Glutamatergic neuron (in vitro differentiated cells): Measurements from ENCODE around the gene ALAS2. TPM values are rescaled to one million over a fixed set of nuclear protein-coding genes. Genes with fewer than 3 reads are reported as not detected.

ENCODE experiments used
- DNase-seq: peaks from one replicate; pipeline ENCODE4 v3.0.0; 2022
- H3K27ac Mint-ChIP-seq: one replicate; pipeline ENCODE4 v1.8.0; 2020; ENCODE audit warnings: mild to moderate bottlenecking, mixed read lengths, inconsistent platforms; ENCODE audit not compliant: unreplicated experiment
- H3K27me3 Mint-ChIP-seq: one replicate; pipeline ENCODE4 v1.8.0; 2020; ENCODE audit warnings: mild to moderate bottlenecking, moderate library complexity, mixed read lengths, inconsistent platforms; ENCODE audit not compliant: unreplicated experiment
- H3K36me3 Mint-ChIP-seq: one replicate; pipeline ENCODE4 v1.8.0; 2020; ENCODE audit warnings: mild to moderate bottlenecking, mixed read lengths, inconsistent platforms; ENCODE audit not compliant: unreplicated experiment
- H3K4me1 Mint-ChIP-seq: one replicate; pipeline ENCODE4 v1.8.0; 2020; ENCODE audit warnings: mild to moderate bottlenecking, low read depth, mixed read lengths, inconsistent platforms; ENCODE audit not compliant: unreplicated experiment
- H3K4me3 Mint-ChIP-seq: one replicate; pipeline ENCODE4 v1.8.0; 2020; ENCODE audit warnings: mild to moderate bottlenecking, mixed read lengths, inconsistent platforms; ENCODE audit not compliant: unreplicated experiment
- H3K9me3 Mint-ChIP-seq: one replicate; pipeline ENCODE4 v1.8.0; 2020; ENCODE audit warnings: mild to moderate bottlenecking, moderate library complexity, mixed read lengths, inconsistent platforms; ENCODE audit not compliant: unreplicated experiment
- CTCF ChIP-seq: fragments of 200-600 bp; sonication (generic); IDR thresholded peaks from one replicate; pipeline ENCODE4 v1.5.0; 2021; ENCODE audit not compliant: partially characterized antibody, unreplicated experiment
- total RNA-seq: library from RNA; stranded (reverse); fragmentation: NEBNext Ultra II Directional; extraction: Animal tissue kit (Norgen Biotek cat#: 25700); gene quantifications from one replicate; pipeline ENCODE4 v1.2.1, GENCODE V29; 2021; ENCODE audit not compliant: unreplicated experiment

The ALAS2 gene
- total RNA-seq, 1 donor from 2014 or later = not detected

GRCh38 chrX:55029291-55029690, 1.5 kb downstream of the ALAS2 start:
- no peak for TF ChIP-seq CTCF
- H3K27ac Mint-ChIP-seq = no peak overlapping the region
- no peaks in the 10 kb centered on the region for H3K27me3 Mint-ChIP-seq
- no peak for DNase-seq
- H3K36me3 Mint-ChIP-seq = no peaks in the 10 kb centered on the region
- H3K4me3 Mint-ChIP-seq = no peak overlapping the region
- no peaks in the 10 kb centered on the region for H3K9me3 Mint-ChIP-seq
- H3K4me1 Mint-ChIP-seq = no peaks in the 10 kb centered on the region

- H3K9me3 Mint-ChIP-seq = no peaks in the 10 kb centered on the region
- H3K27me3 Mint-ChIP-seq = no peaks in the 10 kb centered on the region
- no peak overlapping the region for H3K27ac Mint-ChIP-seq
- H3K4me3 Mint-ChIP-seq = no peak overlapping the region
- H3K4me1 Mint-ChIP-seq = no peaks in the 10 kb centered on the region
- no peak for TF ChIP-seq CTCF
- no peaks in the 10 kb centered on the region for H3K36me3 Mint-ChIP-seq
- no peak for DNase-seq
Observed at GRCh38 chrX:55028611-55029010, 2.2 kb downstream of the ALAS2 start.

DNA sequence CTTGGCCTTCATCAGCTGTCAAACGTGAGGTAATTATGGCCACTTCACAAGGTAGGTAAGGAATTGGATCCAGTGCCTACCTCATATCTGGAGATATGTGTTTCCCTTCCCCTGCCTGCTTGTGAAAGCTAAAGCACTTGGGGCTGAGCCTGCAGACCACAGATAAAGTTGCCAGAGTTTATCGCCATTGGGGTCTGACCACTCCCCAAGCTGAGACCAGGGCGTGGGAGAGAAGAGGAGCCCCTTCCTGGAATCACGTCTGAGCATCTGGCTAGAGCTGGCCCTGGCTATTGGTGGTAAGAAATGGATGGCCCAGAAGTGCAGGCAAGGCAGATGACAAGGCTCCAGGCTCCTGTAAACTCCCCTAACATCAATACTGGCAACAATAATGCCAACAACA, 2.7 kb downstream of the ALAS2 start:
- H3K9me3 Mint-ChIP-seq = no peaks in the 10 kb centered on the region
- H3K4me1 Mint-ChIP-seq = no peaks in the 10 kb centered on the region
- no peak overlapping the region for H3K27ac Mint-ChIP-seq
- no peak for TF ChIP-seq CTCF
- H3K27me3 Mint-ChIP-seq = no peaks in the 10 kb centered on the region
- H3K36me3 Mint-ChIP-seq = no peaks in the 10 kb centered on the region
- DNase-seq = no peak
- H3K4me3 Mint-ChIP-seq = no peak overlapping the region

GRCh38 chrX:55026840-55027239, 3.9 kb downstream of the ALAS2 start:
- no peaks in the 10 kb centered on the region for H3K27me3 Mint-ChIP-seq
- H3K4me3 Mint-ChIP-seq = no peak overlapping the region
- H3K4me1 Mint-ChIP-seq = no peaks in the 10 kb centered on the region
- no peak for TF ChIP-seq CTCF
- DNase-seq = no peak
- no peaks in the 10 kb centered on the region for H3K36me3 Mint-ChIP-seq
- no peaks in the 10 kb centered on the region for H3K9me3 Mint-ChIP-seq
- H3K27ac Mint-ChIP-seq = no peak overlapping the region

GRCh38 chrX:55026143-55026542, 4.6 kb downstream of the ALAS2 start:
- no peaks in the 10 kb centered on the region for H3K27me3 Mint-ChIP-seq
- TF ChIP-seq CTCF = no peak
- no peak overlapping the region for H3K4me3 Mint-ChIP-seq
- DNase-seq = no peak
- no peaks in the 10 kb centered on the region for H3K4me1 Mint-ChIP-seq
- no peak overlapping the region for H3K27ac Mint-ChIP-seq
- H3K9me3 Mint-ChIP-seq = no peaks in the 10 kb centered on the region
- no peaks in the 10 kb centered on the region for H3K36me3 Mint-ChIP-seq
